Stimulated activated CD4-positive, alpha-beta T cell treated with anti-CD3 and anti-CD28 coated beads, TNF-alpha, amount 100 ng/mL, for 4 hours (primary cell): ENCODE measurements around the gene UBQLN3.

ENCODE experiments used
- DNase-seq, 3 experiments: peaks; one replicate each; pipeline ENCODE4 v3.0.0-alpha.2; 2020; ENCODE audit warnings: low read depth in 3 of 3

The UBQLN3 gene

GRCh38 chr11:5505363-5506048 is 4.3 kb downstream of the UBQLN3 start:
- DNase-seq, result no peak

- DNase-seq, result no peak
Observed at GRCh38 chr11:5504403-5504921, 5.3 kb downstream of the UBQLN3 start.

GRCh38 chr11:5500393-5500801 is 9.4 kb downstream of the UBQLN3 start:
- DNase-seq, result no peak

GRCh38 chr11:5499671-5500070 is 10.1 kb downstream of the UBQLN3 start:
- DNase-seq, result no peak

- DNase-seq, result no peak
Observed at GRCh38 chr11:5489576-5490357, 20.0 kb downstream of the UBQLN3 start.

- no peak for DNase-seq
Observed at GRCh38 chr11:5488798-5489399, 20.9 kb downstream of the UBQLN3 start.

GRCh38 chr11:5488385-5488784 is 21.4 kb downstream of the UBQLN3 start, which contains the start of gene OR52D1:
Gene OR52D1 (plus strand): TSS chr11:5488685. CDS start chr11:5488707, 22 bp downstream.
- DNase-seq, result no peak

- no peak for DNase-seq
Observed at GRCh38 chr11:5486421-5486820, 23.3 kb downstream of the UBQLN3 start.

GRCh38 chr11:5486003-5486402 is 23.8 kb downstream of the UBQLN3 start:
- no peak for DNase-seq

GRCh38 chr11:5476186-5476819 is 33.5 kb downstream of the UBQLN3 start:
- DNase-seq, result peak in 1 of 3 experiments; percentile 9

- DNase-seq, result no peak
Observed at GRCh38 chr11:5473921-5474320, 35.8 kb downstream of the UBQLN3 start.

GRCh38 chr11:5467527-5467926 is 42.2 kb downstream of the UBQLN3 start:
- DNase-seq, result no peak

GRCh38 chr11:5460983-5461621 is 48.7 kb downstream of the UBQLN3 start:
- DNase-seq, result no peak
